Frontal cortex (tissue), 4 donors: Measurements from ENCODE around the gene CD247. TPM values are rescaled to one million over a fixed set of nuclear protein-coding genes. Genes with fewer than 3 reads are reported as not detected.
A peak's percentile ranks its signal among the peaks of the same experiment; 100 is the strongest.

Source experiments
- DNase-seq, 2 donors: peaks; one replicate each; pipeline ENCODE4 v3.0.0; 2012; ENCODE audit warnings: low spot score in 2 of 2
- FAIRE-seq: peaks from 2 replicates; lab custom pipeline; 2012; peaks lifted over from hg19 to GRCh38; lab: Jason Lieb, UNC
- total RNA-seq: library from RNA; depleted of rRNA; stranded (reverse); fragments of >200 nt; gene quantifications from one replicate; pipeline ENCODE4 v1.2.3, GENCODE V29; 2014
- donor health status: control.
- donor health status: control.
- donor health status: control.

The CD247 gene
- total RNA-seq, 1 donor from 2014 or later: 1.2 TPM

- FAIRE-seq: no peak
- no peak for DNase-seq
These were observed 90.5 kb downstream of the CD247 start for GRCh38 chr1:167427848-167428247.

GRCh38 chr1:167426716-167427115 lies 91.6 kb downstream of the CD247 start:
- no peak for DNase-seq
- no peak for FAIRE-seq

- DNase-seq (no peak), FAIRE-seq (no peak)
These were observed 92.8 kb downstream of the CD247 start for GRCh38 chr1:167425482-167425881.

- FAIRE-seq (no peak), DNase-seq (no peak)
These were observed 94.4 kb downstream of the CD247 start for GRCh38 chr1:167423684-167424619.

- FAIRE-seq: no peak
- no peak for DNase-seq
These were observed 97.8 kb downstream of the CD247 start for GRCh38 chr1:167420510-167420909.

GRCh38 chr1:167419245-167419644 lies 99.1 kb downstream of the CD247 start:
- no peak for DNase-seq
- FAIRE-seq: no peak

- DNase-seq: no peak
- no peak for FAIRE-seq
These were observed 99.9 kb downstream of the CD247 start for GRCh38 chr1:167418391-167418790.

- DNase-seq (no peak), FAIRE-seq (no peak)
These were observed 101.8 kb downstream of the CD247 start for GRCh38 chr1:167416506-167416905.

GRCh38 chr1:167413328-167413727 lies 105.0 kb downstream of the CD247 start:
- no peak for DNase-seq
- FAIRE-seq: no peak

GRCh38 chr1:167412920-167413319 lies 105.4 kb downstream of the CD247 start:
- FAIRE-seq (no peak), DNase-seq (no peak)

GRCh38 chr1:167412072-167412471 lies 106.3 kb downstream of the CD247 start:
- FAIRE-seq (no peak), DNase-seq (no peak)

- DNase-seq (no peak), FAIRE-seq (no peak)
These were observed 109.1 kb downstream of the CD247 start for GRCh38 chr1:167409183-167409582.

- no peak for FAIRE-seq
These were observed 110.0 kb downstream of the CD247 start for GRCh38 chr1:167408355-167408754.

GRCh38 chr1:167404908-167405307 lies 113.4 kb downstream of the CD247 start:
- FAIRE-seq: no peak
- no peak for DNase-seq

More at GRCh38 chr1:167408355-167408754, 110.0 kb downstream of the CD247 start:
- no peak for DNase-seq

GRCh38 chr1:167404161-167404888 lies 114.0 kb downstream of the CD247 start:
- DNase-seq (no peak), FAIRE-seq (no peak)

GRCh38 chr1:167401260-167401873 lies 117.0 kb downstream of the CD247 start:
- peak in 1 of 2 donors; percentile 12 for DNase-seq
- no peak for FAIRE-seq

- no peak for DNase-seq
- no peak for FAIRE-seq
These were observed 117.9 kb downstream of the CD247 start for GRCh38 chr1:167400359-167400953.

GRCh38 chr1:167392200-167392696 lies 126.1 kb downstream of the CD247 start:
- DNase-seq: no peak
- no peak for FAIRE-seq

GRCh38 chr1:167388976-167389375 lies 129.4 kb downstream of the CD247 start:
- no peak for FAIRE-seq
- DNase-seq: no peak
